ENCODE results near the gene ZNF329. TPM values are rescaled to one million over a fixed set of nuclear protein-coding genes. Genes with fewer than 3 reads are reported as not detected.

ZNF329 gene
- total and polyA plus RNA-seq, 2 of the 8 experiments (the other 6 are each of a cell fraction or from before 2014, with no cell fraction given), result 5.8 to 11.2 TPM

DNA sequence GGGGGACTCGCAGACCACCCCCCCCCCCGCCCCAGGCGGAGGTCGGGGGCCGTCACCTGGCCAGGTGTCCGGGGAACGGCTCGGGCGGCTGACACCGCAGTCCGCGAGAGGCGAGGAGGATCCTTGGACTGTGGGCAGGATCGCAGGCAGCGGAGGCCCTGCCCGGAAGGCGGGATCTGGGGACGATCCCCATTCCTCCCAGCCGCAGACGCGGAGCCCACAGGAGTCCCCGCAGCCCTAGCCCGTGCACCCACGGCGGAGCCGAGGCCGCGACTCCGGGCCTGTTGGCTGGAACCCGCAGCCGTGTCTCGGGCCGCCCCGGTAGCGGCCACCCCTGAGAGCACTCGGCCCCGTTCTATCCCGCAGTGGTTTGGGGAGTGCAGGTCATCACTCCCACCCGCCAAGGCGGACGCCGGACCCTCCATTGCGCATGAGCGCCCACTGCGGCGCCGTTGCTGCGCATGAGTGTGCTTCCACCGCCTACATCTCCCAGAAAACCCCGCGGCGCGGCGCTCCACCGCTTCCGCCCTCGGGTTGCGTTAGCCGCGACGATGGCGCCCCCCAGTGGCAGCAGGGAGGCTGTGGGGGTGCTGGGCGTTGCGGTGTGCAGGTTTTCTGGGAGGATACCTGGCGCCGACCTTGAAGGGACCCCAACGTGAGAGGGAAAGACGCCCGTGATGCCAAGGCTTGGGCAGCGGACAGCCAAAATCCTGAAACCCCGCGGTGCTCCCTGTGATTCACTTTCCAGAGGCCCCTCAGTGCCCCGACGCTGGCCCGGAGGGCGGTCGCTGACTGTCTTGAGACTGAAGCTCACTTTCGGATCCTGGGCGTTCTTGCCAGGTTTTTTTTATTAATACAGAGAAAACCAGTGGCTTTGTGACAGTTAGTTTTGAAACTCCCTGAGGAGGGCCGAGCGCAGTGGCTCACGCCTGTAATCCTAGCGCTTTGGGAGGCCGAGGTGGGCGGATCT lies 4.4 kb upstream of the ZNF329 start:
- Histone ChIP-seq H3K9ac (replicated peaks in 1 of 4; ENCODE audit: extremely low read depth in 1 of 4, low read depth in 3 of 4, low read length in 3 of 4) (peak overlapping the region; percentile 76 to 77 (median 76)), H3K36me3 (ENCODE audit: control insufficient read depth in 2 of 4, insufficient read depth in 4 of 4, low read length in 3 of 4) (no peaks in the 10 kb centered on the region), H3K56ac (replicated peaks; ENCODE audit: insufficient read length, low read depth, low read length) (peak overlapping the region; percentile 59), H3K23ac (ENCODE audit: insufficient read length) (no peak overlapping the region), H3K79me1 (ENCODE audit: low read depth, low read length) (no peaks in the 10 kb centered on the region), H2BK5ac (ENCODE audit: low read depth, low read length) (peak overlapping the region; percentile 78; the same call in 1 of the 2 replicates), H4K5ac (ENCODE audit: insufficient read length, low read depth, low read length) (peak overlapping the region; percentile 86), H3K23me2 (ENCODE audit: low read depth, low read length) (peaks cover 4% of the 10 kb centered on the region; the same call in 1 of the 2 replicates), H3K18ac (ENCODE audit: extremely low read depth, low read length) (peak overlapping the region; percentile 78), H2BK12ac (ENCODE audit: low read depth, low read length) (no peak overlapping the region), H2AFZ (ENCODE audit: low read length) (no peak overlapping the region; the same call in 1 of the 2 replicates), H2AK5ac (ENCODE audit: low read depth, low read length) (no peak overlapping the region), H3K27me3 (replicated peaks in 1 of 4; ENCODE audit: control insufficient read depth in 3 of 4, extremely low read depth in 1 of 4, insufficient read depth in 3 of 4, low read length in 3 of 4) (no peaks in the 10 kb centered on the region), H2BK20ac (ENCODE audit: low read length) (no peak overlapping the region), H3K4ac (replicated peaks; ENCODE audit: insufficient read length, low read depth, low read length) (no peak overlapping the region), H3K14ac (ENCODE audit: insufficient read length) (no peak overlapping the region), H4K20me1 (replicated peaks in 1 of 2; ENCODE audit: control insufficient read depth in 1 of 2, insufficient read depth in 2 of 2, low read length in 2 of 2) (no peaks in the 10 kb centered on the region), H3K4me1 (replicated peaks in 1 of 4; ENCODE audit: control insufficient read depth in 3 of 4, insufficient read depth in 4 of 4, low read length in 3 of 4) (no peaks in the 10 kb centered on the region; a peak in 2 of 7 replicates), H3K27ac (ENCODE audit: low read depth, low read length) (peak overlapping the region; percentile 75; the same call in 1 of the 2 replicates), H3K4me2 (ENCODE audit: insufficient read depth in 1 of 2, low read depth in 2 of 2, low read length in 2 of 2) (peak overlapping the region; percentile 85 to 94), H4K8ac (ENCODE audit: extremely low read depth, insufficient read depth, low read length) (peak overlapping the region; percentile 94), H2BK120ac (replicated peaks; ENCODE audit: low read depth, low read length) (no peak overlapping the region), H3K4me3 (ENCODE audit: extremely low read depth in 1 of 4, insufficient read depth in 2 of 4, low read depth in 3 of 4, low read length in 4 of 4) (peak overlapping the region; percentile 74 to 91 (median 82)), H2BK15ac (ENCODE audit: low read length) (no peak overlapping the region), H3K9me3 (ENCODE audit: insufficient read depth in 2 of 2, low read depth in 1 of 2, low read length in 1 of 2) (peaks cover 8 to 15% of the 10 kb centered on the region in 2 experiments; a peak in 3 of 4 replicates), H3K79me2 (ENCODE audit: control insufficient read depth in 1 of 2, insufficient read depth in 2 of 2, low read length in 2 of 2) (peaks cover 0 to 6% of the 10 kb centered on the region in 2 experiments; a peak in 2 of 4 replicates), H4K91ac (replicated peaks; ENCODE audit: insufficient read length, low read length) (no peak overlapping the region)
- FAIRE-seq (no peak), DNase-seq (ENCODE audit: low read depth in 1 of 2, low spot score in 2 of 2) (peak; percentile 82 to 100)
- ChIA-PET CTCF (ENCODE audit: partially characterized antibody) (interaction anchor here (0.6 to 4.8 kb wide), 12 partner anchors 13 to 573 kb away, joined by 3 to 34 read pairs (median 3); no protein-coding TSS in a partner anchor), POLR2A (ENCODE audit: partially characterized antibody) (interaction anchor here (0.6 to 2.7 kb wide), 15 partner anchors 10 to 373 kb away, joined by 3 to 12 read pairs (median 4); partner anchors contain the start of genes ZNF135, ZNF274, ZNF814 and ZSCAN18)
- 8% methylated on average over 76 of the region's 85 CpGs; no CpG with 5 or more reads in 1 of the 2 experiments for WGBS, 2 experiments (ENCODE audit: extremely low coverage in 1 of 2, insufficient coverage in 1 of 2, insufficient read length in 1 of 2, insufficient replicate concordance in 2 of 2, low coverage in 1 of 2, low lambda C conversion rate in 2 of 2, missing lambda C conversion rate in 1 of 2)
- TF ChIP-seq, protein P1, sequence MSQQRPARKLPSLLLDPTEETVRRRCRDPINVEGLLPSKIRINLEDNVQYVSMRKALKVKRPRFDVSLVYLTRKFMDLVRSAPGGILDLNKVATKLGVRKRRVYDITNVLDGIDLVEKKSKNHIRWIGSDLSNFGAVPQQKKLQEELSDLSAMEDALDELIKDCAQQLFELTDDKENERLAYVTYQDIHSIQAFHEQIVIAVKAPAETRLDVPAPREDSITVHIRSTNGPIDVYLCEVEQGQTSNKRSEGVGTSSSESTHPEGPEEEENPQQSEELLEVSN (IDR thresholded peaks at IDR 0.05), result no peak
- no peak for TF ChIP-seq EZH2 (IDR thresholded peaks at IDR 0.05; ENCODE audit: low read depth, low read length, severe bottlenecking)
- no peak for TF ChIP-seq SIRT6 (IDR thresholded peaks at IDR 0.05; ENCODE audit: low read length)
- TF ChIP-seq TAF7 (optimal IDR thresholded peaks at IDR 0.05; ENCODE audit: borderline replicate concordance, low read depth, low read length), result peak; percentile 47
- peak; percentile 58; the same call in 1 of the 2 replicates for TF ChIP-seq YY1 (IDR thresholded peaks at IDR 0.05; ENCODE audit: low read depth, low read length)
- TF ChIP-seq SRF (IDR thresholded peaks at IDR 0.05; ENCODE audit: low read depth, low read length), result no peak
- TF ChIP-seq JUND (IDR thresholded peaks at IDR 0.05; ENCODE audit: low read length), result peak; percentile 43; the same call in 1 of the 2 replicates
- TF ChIP-seq BCL11A (IDR thresholded peaks at IDR 0.05; ENCODE audit: low read depth in 2 of 2, low read length in 2 of 2), result no peak
